T-helper 2 cell (primary cell): ENCODE results near the gene CTDSP2.
"Not testable (repeated sequence)": the region's sequence is repeated elsewhere in the genome, so short reads cannot be mapped to it uniquely, and the experiment has no call there.

ENCODE experiments used
- DNase-seq, 5 experiments: peaks; one replicate each; pipeline versions ENCODE4 v3.0.0 to v3.0.0-alpha.2; 2012 to 2022

The CTDSP2 gene

DNA sequence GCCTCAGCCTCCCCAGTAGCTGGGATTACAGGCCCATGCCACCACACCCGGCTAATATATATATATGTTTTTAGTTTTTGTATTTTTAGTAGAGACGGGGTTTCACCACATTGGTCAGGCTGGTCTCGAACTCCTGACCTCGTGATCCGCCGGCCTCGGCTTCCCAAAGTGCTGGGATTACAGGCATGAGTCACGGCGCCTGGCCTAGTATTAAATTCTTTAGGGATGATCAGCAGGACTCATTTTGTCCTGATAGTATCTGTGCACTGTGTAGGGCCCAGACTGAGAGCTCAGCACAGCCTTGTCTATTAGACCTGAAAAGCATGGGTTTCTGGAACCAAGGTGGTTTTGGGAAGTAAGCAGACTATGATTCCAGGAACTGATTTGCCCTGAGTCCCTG lies 34.5 kb upstream of the CTDSP2 start:
- not testable (repeated sequence) for DNase-seq

DNA sequence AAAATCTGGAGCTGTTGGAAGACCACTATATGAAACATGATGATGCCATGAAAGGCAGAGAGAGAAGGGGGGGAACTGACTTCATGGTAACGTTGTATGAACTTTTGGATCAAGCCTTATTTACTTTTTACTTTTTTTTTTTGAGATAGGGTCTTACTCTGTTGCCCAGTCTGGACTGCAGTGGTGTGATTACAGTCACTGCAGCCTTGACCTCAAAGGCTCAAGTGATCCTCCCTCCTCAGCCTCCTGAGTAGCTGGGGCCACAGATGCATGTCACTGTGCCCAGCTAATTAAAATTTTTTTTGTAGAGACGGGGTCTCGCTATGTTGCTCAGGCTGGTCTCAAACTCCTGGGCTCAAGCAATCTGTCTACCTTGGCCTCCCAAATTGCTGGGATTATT lies 31.3 kb upstream of the CTDSP2 start:
- DNase-seq, result no peak

DNA sequence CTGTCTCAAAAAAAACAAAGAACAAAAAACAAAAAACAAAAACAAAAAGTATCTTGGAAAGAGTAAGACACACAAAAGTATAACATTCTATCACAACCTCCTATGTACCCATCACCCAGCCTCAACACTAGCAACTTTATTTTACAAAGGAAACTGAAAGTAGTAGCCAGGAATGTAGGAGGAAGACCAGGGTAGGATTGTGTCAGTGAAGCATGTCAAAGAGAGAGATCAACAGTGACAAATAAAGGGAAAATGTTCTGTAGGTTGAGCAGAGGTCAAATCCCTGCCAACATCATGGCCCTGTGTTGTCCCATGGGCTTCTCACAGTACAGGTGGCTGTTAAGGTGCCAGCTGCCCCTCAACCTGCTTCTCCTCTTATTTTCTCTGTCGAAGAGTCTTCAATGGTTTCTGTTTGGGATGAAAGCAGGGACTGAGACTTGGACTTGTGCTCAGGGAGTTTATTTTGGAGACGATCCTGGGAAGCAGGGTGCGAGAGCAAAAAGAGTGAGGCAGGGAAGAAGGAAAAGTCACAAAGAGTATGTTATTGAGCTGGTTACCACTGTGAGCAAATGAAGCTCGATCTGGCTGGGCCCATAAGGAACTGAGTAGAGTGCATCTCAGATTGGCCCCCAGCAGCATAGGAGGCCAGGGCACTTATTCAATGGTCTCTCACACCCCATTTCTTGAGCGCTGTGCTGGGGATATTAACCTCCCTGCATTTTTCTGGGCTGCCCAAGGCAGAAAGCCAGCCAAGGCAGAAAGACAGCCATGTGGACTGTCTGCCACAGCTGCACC lies 29.4 kb upstream of the CTDSP2 start:
- DNase-seq, result no peak

DNA sequence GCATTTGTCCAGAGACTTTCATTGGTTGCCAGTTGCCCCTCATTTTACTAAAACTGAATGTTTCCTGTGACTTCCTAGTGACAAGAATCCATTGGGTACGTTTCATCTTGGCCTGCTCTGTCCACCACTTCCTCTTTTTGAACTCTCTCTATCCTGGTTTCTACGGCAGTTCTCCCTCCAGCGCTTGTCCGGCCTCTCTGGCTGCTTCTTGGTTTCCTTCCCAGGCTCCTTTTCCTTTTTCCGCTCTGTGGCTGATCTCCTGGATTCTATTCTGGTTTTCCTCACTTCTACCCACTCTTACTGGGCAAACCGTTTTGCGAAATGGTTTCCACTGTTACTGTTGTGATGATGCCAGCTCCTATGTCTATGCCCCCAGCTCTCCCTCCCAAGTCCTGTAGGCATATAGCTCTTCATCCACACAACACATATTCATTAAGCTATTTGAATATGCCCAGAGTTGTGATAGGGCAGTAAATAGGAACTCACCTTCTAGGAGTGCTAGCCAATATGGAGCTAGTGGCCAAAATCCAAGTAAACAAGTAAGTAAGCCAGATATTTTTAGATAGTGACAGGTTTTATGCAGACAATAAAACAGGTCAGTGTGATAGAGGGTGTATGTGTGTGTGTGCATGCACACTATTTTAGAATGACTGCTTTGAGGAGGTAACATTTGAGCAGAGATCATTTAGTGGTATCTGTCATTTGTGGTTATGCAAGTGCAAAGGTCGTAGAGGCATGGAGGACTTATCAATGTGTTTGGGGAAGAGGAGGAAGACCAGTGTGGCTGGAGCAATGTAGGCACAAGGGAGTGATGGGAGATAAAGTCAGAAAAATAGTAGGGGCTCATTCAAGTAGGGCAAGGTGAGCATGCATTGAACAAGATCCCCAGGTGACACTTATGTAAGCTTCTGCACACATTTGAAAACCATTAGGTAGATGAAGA lies 27.9 kb upstream of the CTDSP2 start:
- DNase-seq, result no peak

DNA sequence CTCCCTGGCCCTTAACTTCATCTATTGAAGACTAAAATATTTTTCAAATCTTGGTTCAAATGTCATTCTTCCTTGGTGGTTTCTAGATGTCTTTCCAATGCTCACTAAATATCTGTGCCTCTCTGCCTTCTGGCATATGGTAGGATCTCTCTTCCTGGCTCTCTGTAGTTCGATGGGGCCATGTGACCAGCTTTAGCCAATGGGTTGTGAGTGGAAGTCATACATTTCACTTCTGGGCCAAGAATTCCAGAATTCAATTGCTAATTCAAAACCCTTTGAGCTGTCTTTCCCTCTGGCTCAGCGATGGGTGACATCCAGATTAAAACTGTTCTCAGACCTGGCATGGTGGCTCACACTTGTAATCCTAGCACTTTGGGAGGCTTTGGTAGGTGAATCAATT lies 25.8 kb upstream of the CTDSP2 start:
- no peak for DNase-seq

GRCh38 chr12:57869927-57870318 lies 23.4 kb upstream of the CTDSP2 start:
- no peak for DNase-seq

- no peak for DNase-seq
These were observed 22.9 kb upstream of the CTDSP2 start for GRCh38 chr12:57869298-57869926.

- no peak for DNase-seq
These were observed 22.3 kb upstream of the CTDSP2 start for GRCh38 chr12:57868851-57869268.

DNA sequence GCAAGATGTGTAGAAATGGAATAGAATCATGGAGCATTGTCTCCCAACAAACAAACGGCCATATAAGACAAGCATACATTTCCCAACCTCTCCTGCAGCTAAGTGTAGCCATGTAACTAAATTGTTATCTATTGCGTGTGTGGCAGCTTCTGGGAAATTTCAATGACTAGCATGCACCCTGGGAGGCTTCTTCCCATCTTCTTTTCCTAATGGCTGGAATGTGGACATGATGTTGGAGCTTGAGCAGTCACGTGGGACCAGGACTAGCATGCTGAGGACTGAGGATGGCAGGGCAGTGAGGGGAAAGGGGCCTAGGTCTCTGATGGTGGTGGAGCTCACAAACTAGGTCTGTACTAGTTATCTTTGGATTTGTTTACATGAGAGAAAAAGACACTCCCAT lies 21.7 kb upstream of the CTDSP2 start:
- no peak for DNase-seq

GRCh38 chr12:57866308-57867019 lies 19.9 kb upstream of the CTDSP2 start:
- no peak for DNase-seq

DNA sequence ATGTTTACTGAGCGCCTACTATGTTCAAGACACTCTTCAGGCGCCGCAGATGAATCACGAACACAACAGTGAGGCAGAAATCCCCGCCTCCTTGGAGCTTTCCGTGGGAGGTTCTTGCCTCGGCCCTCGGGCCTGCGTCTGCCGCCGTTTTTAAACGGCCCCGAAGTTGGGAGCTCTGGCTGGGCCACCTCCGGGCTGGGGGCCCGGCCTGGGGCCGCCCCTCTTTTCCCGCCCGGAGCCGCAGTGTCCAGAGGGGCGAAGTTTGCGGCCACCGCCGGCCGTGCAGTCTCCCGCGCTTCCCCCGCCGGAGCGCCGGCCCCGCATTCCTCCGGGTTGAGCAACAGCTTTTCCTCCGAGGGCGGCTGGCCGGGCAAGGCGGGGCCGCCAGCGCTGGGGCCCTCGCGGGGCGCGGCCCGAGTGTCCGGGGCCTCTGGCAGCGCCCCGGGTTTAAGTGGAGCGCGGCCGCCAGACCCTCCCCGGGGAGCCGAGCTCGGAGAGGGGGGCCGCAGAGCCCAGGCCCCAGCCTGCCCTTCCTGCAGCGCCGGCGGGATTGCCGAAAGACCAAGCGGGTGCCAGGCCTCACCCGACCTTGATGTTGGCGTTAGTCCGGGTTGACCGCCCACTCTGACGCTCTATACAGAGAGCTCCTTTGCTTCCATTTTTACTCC lies 18.7 kb upstream of the CTDSP2 start:
- DNase-seq, result peak in 3 of 5 experiments; percentile 20 to 60 (median 50)

DNA sequence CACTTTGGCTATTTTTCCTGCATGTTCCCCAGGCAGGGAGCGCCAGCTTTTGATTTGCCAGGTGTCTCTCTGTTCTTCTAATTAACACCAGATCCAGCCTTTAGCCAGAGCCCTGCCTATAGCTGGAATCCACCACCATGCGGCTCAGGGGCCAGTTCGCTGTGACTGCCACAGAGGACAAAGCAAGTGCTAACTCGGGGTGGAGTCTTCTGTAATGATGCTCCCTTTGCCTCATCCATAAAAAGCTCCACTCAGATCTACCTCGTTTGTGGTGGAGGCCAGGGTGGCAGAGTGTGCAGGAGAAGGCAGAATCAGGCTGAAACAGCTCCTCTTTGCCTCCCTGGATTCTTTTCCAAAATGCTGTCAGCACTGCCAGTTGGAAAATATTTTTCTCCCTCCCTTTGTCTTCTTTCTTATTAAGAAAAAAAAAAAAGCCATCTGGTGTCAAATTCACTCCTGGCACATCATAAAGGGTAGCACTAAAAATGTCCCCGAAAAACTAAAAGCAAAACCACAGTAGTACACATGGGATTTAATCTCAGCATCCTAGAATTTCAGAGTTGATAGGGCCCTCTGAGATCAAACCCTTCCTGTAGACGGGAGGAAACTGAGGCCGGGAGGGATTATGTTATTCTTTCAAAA lies 18.0 kb upstream of the CTDSP2 start:
- DNase-seq, result no peak

GRCh38 chr12:57863676-57864075 lies 17.1 kb upstream of the CTDSP2 start:
- DNase-seq, result no peak

DNA sequence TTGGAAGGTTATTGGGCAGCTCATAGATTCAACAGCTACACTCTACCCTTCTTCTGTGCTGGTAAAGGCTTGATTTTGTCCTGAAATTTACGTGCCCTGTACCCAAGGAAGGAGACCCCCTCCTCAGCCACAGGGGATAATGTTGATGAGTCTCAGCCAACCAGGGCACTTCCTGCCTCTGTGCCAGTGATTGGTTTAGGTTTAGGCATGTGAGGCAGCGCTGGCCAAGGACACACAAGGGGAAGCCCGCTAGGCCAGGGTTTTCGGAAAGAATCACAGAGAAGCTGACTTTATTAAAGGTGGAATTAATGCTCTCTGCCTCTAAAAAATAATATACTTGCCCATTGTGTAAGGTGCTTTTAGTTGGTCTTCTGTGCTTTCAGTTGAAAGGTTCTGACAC lies 15.4 kb upstream of the CTDSP2 start:
- DNase-seq, result no peak

- not testable (repeated sequence) for DNase-seq
These were observed 14.4 kb upstream of the CTDSP2 start for GRCh38 chr12:57860883-57861282.

DNA sequence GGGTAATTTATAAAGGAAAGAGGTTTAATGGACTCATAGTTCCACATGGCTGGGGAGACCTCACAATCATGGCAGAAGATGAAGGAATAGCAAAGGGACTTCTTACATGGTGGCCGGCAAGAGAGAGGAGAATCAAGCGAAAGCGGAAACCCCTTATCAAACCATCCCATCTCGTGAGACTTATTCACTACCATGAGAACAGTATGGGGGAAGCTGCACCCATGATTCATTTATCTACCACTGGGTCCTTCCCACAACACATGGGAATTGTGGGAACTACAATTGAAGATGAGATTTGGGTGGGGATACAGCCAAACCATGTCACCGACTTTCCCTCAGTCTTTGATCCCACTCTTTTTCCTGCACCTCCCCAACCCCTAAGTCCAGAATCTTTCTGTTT lies 12.6 kb upstream of the CTDSP2 start:
- no peak for DNase-seq

GRCh38 chr12:57858123-57858522 lies 11.6 kb upstream of the CTDSP2 start:
- not testable (repeated sequence) for DNase-seq

DNA sequence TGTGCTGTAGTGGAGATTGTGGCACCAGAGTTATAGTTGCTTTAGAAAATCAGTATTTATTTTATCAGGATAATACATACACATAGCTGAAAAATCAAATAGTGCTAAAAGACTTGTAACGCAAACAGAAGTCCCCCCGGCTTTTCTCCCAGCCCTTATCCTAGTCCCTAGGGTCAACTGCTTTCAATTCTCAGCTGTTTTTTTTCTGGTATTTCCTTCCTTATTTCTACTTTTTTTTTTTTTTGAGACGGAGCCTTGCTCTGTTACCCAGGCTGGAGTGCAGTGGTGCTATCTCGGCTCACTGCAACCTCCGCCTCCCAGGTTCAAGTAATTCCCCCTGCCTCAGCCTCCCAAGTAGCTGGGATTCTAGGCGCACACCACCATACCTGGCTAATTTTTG lies 8.4 kb upstream of the CTDSP2 start:
- DNase-seq, result no peak

DNA sequence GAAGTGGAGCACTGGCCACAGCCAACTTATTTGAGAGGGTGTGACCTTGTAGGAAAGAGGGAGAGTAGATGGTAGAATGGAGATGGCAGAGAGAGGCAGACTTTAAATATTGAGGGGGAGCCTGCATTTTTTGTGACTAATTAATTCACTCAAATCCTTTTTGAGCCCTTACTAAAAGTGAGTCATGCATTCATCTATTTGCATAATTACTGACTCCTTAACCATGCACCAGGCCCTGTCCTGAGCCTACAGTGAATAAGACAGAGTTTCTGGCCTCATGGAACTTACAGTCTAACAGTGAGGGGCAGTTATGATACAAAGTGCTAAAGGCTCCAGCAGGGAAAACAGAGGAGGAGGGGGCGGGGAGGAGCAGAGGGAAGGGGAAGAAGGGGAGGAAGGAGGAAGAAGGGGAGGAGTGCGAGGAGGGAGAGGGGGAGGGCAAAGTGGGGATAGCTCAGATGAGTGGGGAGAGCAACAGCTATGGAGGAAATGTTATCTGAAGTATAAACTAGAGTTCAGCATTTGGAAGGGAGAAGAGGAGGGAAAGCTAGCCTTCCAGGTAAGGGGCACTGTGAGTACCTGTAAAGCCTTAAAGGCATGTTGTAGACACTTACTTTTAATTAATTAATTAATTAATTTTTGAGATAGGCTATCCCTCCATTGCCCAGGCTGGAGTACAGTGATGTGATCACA lies 7.5 kb upstream of the CTDSP2 start:
- no peak for DNase-seq

- DNase-seq, result no peak
These were observed 6.3 kb upstream of the CTDSP2 start for GRCh38 chr12:57852620-57853500.
